ENCODE measurements around the gene CASZ1.

DNA sequence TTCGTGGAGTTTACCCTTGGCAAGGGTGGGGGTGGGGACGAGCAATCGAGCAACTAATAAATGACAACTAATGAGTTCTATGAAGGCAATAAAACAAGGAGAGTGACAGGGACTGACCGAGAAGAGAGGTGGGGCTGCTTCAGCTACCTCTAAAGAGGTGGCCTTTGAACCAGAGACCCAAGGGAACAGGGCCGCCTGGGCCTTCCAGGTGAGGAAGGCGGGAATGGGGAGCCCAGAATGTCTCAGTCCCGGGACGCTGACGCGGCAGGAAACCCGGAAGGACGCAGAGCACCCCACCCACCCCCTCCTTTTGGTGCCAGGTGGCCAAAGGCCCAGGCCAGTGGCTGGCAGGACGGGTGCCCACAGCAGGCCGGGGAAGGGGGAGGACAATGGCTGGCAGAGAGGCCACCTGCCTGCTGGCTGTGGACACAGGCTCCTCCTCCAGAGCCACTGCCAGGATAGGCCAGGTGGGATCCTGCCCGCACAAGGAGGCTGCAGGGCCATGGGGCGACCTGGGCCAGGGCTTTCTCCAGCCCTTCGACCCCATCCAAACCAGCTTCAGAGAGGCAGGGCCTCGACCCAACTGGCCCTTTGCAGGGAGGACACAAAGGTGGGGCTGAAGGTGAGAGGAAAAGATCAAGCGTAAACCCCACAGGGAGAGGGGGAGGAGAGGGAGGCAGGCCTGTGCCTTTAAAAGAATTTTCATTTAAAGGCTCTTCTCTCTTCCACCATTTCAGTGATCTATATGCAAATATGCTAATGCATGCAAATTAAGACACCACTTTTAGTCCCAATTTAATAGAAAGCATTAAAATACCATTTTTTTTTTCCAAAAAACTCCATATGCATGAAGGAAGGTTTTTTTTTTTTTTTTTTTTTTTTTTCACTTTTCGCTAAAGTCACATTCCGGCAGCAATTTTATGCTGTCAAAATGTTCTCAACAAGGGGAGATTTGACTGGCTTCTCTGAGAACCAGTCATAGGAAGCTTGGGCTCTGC is 58.1 kb downstream of the CASZ1 start:
- TF ChIP-seq, protein P1, sequence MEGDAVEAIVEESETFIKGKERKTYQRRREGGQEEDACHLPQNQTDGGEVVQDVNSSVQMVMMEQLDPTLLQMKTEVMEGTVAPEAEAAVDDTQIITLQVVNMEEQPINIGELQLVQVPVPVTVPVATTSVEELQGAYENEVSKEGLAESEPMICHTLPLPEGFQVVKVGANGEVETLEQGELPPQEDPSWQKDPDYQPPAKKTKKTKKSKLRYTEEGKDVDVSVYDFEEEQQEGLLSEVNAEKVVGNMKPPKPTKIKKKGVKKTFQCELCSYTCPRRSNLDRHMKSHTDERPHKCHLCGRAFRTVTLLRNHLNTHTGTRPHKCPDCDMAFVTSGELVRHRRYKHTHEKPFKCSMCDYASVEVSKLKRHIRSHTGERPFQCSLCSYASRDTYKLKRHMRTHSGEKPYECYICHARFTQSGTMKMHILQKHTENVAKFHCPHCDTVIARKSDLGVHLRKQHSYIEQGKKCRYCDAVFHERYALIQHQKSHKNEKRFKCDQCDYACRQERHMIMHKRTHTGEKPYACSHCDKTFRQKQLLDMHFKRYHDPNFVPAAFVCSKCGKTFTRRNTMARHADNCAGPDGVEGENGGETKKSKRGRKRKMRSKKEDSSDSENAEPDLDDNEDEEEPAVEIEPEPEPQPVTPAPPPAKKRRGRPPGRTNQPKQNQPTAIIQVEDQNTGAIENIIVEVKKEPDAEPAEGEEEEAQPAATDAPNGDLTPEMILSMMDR (IDR thresholded peaks at IDR 0.05) = no peak
- peak; percentile 79 for TF ChIP-seq POLR2AphosphoS5 (IDR thresholded peaks at IDR 0.05)
